Keratinocyte (primary cell): ENCODE measurements around the gene INPP5E. TPM values are rescaled to one million over a fixed set of nuclear protein-coding genes. Genes with fewer than 3 reads are reported as not detected.

Experiments used
- DNase-seq: peaks from one replicate; pipeline ENCODE4 v3.0.0-alpha.2; 2011; ENCODE audit warnings: low read depth, missing footprints, low spot score
- FAIRE-seq: peaks from 2 replicates; lab custom pipeline; 2011; peaks lifted over from hg19 to GRCh38; lab: Jason Lieb, UNC
- H2AFZ ChIP-seq: 2 replicates; pipeline ENCODE4 v1.6.0; 2012; ENCODE audit warnings: low read length, control low read depth, inconsistent platforms; ENCODE audit not compliant: control insufficient read depth
- H3K27ac ChIP-seq: 2 replicates; pipeline ENCODE4 v1.5.1; 2011; ENCODE audit warnings: low read length; ENCODE audit not compliant: control insufficient read depth, insufficient read depth
- H3K27me3 ChIP-seq: 3 replicates; pipeline ENCODE4 v1.6.0; 2011; ENCODE audit warnings: low read length; ENCODE audit not compliant: control insufficient read depth, insufficient read depth; ENCODE audit errors: extremely low read depth
- H3K36me3 ChIP-seq, 2 experiments: 2 replicates in 1 of 2; 3 replicates in 1 of 2; pipeline ENCODE4 v1.5.1; 2011; ENCODE audit warnings: low read length in 2 of 2, mild to moderate bottlenecking in 1 of 2; ENCODE audit not compliant: control insufficient read depth in 2 of 2, insufficient read depth in 2 of 2; ENCODE audit errors: extremely low read depth in 1 of 2
- H3K4me1 ChIP-seq: 3 replicates; pipeline ENCODE4 v1.5.1; 2011; ENCODE audit warnings: low read length; ENCODE audit not compliant: control insufficient read depth, insufficient read depth; ENCODE audit errors: extremely low read depth
- H3K4me2 ChIP-seq: 3 replicates; pipeline ENCODE4 v1.6.0; 2011; ENCODE audit warnings: low read depth, low read length; ENCODE audit not compliant: control insufficient read depth, insufficient read depth; ENCODE audit errors: extremely low read depth
- H3K4me3 ChIP-seq, 3 experiments: fragments of 200-600 bp in 1 of 3; sonication (generic) in 1 of 3; 2 replicates in 2 of 3; 3 replicates in 1 of 3; pipeline ENCODE4 v1.5.1; 2011 to 2016; ENCODE audit warnings: low read length in 3 of 3, mild to moderate bottlenecking in 3 of 3, control low read depth in 2 of 3, inconsistent platforms in 1 of 3, low read depth in 1 of 3, mixed read lengths in 1 of 3, mixed run types in 1 of 3, moderate library complexity in 1 of 3; ENCODE audit not compliant: control insufficient read depth in 2 of 3, insufficient read depth in 2 of 3; ENCODE audit errors: extremely low read depth in 1 of 3
- H3K79me2 ChIP-seq: 2 replicates; pipeline ENCODE4 v1.6.0; 2012; ENCODE audit warnings: low read length; ENCODE audit not compliant: control insufficient read depth, insufficient read depth
- H3K9ac ChIP-seq: 3 replicates; pipeline ENCODE4 v1.6.0; 2011; ENCODE audit warnings: low read length; ENCODE audit not compliant: control insufficient read depth, insufficient read depth; ENCODE audit errors: extremely low read depth
- H3K9me1 ChIP-seq: 3 replicates; pipeline ENCODE4 v1.6.0; 2011; ENCODE audit warnings: low read length; ENCODE audit not compliant: control insufficient read depth, insufficient read depth; ENCODE audit errors: extremely low read depth
- H3K9me3 ChIP-seq: 2 replicates; pipeline ENCODE4 v1.5.1; 2012; ENCODE audit warnings: low read depth, low read length; ENCODE audit not compliant: control insufficient read depth
- H4K20me1 ChIP-seq: 3 replicates; pipeline ENCODE4 v1.6.0; 2011; ENCODE audit warnings: low read length; ENCODE audit not compliant: control insufficient read depth, insufficient read depth; ENCODE audit errors: extremely low read depth
- CTCF ChIP-seq, 3 experiments: IDR thresholded peaks in 1 of 3; conservative IDR thresholded peaks in 1 of 3; optimal IDR thresholded peaks in 1 of 3; 2 replicates in 2 of 3; 3 replicates in 1 of 3; pipeline versions ENCODE3 to v1.5.1; 2011; ENCODE audit warnings: low read length in 3 of 3, mild to moderate bottlenecking in 3 of 3, moderate library complexity in 2 of 3, control low read depth in 1 of 3, inconsistent platforms in 1 of 3; ENCODE audit not compliant: insufficient read depth in 2 of 3; ENCODE audit errors: extremely low read depth in 1 of 3
- EZH2 ChIP-seq: IDR thresholded peaks from one replicate; pipeline ENCODE4 v1.6.1; 2012; ENCODE audit warnings: inconsistent platforms, mild to moderate bottlenecking, low read length, moderate library complexity
- dilution Hi-C: fragments of 300-500 bp; cut with MboI; formaldehyde crosslinking; loops from one replicate; pipeline ENCODE4 v1.7.0; 2020; ENCODE audit warnings: low sequenced_read_pairs; ENCODE audit not compliant: extremely low pct_ligation_motif_present
- polyA plus RNA-seq, 5 experiments: library from polyadenylated mRNA; depleted of rRNA in 3 of 5; stranded (reverse) in 3 of 5; stranded (forward) in 1 of 5; unstranded in 1 of 5; fragments of >200 nt; gene quantifications; 1 replicate in 1 of 5; 2 replicates in 3 of 5; 3 replicates in 1 of 5; pipeline versions ENCODE4 v1.2.1 to v1.2.3, GENCODE V29; 2011 to 2012; ENCODE audit warnings: missing spikeins in 2 of 5, low read depth in 1 of 5, low replicate concordance in 1 of 5

The INPP5E gene
- polyA plus RNA-seq, 1 donor (not counting 4 experiments of a cell fraction or from before 2014, with no cell fraction given) = 4.4 TPM

GRCh38 chr9:136437839-136438547, 1.7 kb downstream of the INPP5E start:
- Histone ChIP-seq H3K9ac (peak overlapping the region; percentile 80), H3K9me3 (no peaks in the 10 kb centered on the region), H4K20me1 (peaks cover 13% of the 10 kb centered on the region), H3K27me3 (no peaks in the 10 kb centered on the region), H2AFZ (no peak overlapping the region), H3K36me3 (peaks cover 20 to 25% of the 10 kb centered on the region in 2 experiments), H3K4me1 (peaks cover 15% of the 10 kb centered on the region), H3K79me2 (peaks cover 56% of the 10 kb centered on the region), H3K9me1 (peaks cover 2% of the 10 kb centered on the region), H3K4me3 (peak overlapping the region; percentile 76 to 90 (median 77)), H3K27ac (peak overlapping the region; percentile 56), H3K4me2 (peak overlapping the region; percentile 74)
- TF ChIP-seq EZH2 (no peak), CTCF (optimal IDR thresholded peaks at IDR 0.05 in 1 of 3, IDR thresholded peaks at IDR 0.05 in 1 of 3, conservative IDR thresholded peaks at IDR 0.05 in 1 of 3; ENCODE audit: extremely low read depth in 1 of 3, insufficient read depth in 2 of 3, low read length in 3 of 3) (no peak)
- no peak for FAIRE-seq
- DNase-seq = no peak
- dilution Hi-C loops = no loop called here

GRCh38 chr9:136437430-136437829, 2.2 kb downstream of the INPP5E start:
- Histone ChIP-seq H3K9ac (peak overlapping the region; percentile 80), H3K9me3 (no peaks in the 10 kb centered on the region), H3K9me1 (peaks cover 2% of the 10 kb centered on the region), H3K4me3 (peak overlapping the region; percentile 76 to 90 (median 77)), H3K79me2 (peaks cover 59% of the 10 kb centered on the region), H4K20me1 (peaks cover 13% of the 10 kb centered on the region), H3K36me3 (peaks cover 19 to 25% of the 10 kb centered on the region in 2 experiments), H3K27me3 (no peaks in the 10 kb centered on the region), H3K27ac (no peak overlapping the region), H3K4me1 (peaks cover 15% of the 10 kb centered on the region), H2AFZ (no peak overlapping the region), H3K4me2 (peak overlapping the region; percentile 74)
- dilution Hi-C loops = no loop called here
- FAIRE-seq (no peak), DNase-seq (no peak)
- TF ChIP-seq CTCF (optimal IDR thresholded peaks at IDR 0.05 in 1 of 3, IDR thresholded peaks at IDR 0.05 in 1 of 3, conservative IDR thresholded peaks at IDR 0.05 in 1 of 3; ENCODE audit: extremely low read depth in 1 of 3, insufficient read depth in 2 of 3, low read length in 3 of 3) = no peak
- TF ChIP-seq EZH2 = no peak
